Spleen (tissue), 7 donors: Measurements from ENCODE around the gene LDLRAD4.

ENCODE experiments used
- POLR2AphosphoS5 ChIP-seq, 3 donors: sonication (generic); formaldehyde crosslinking; IDR thresholded peaks; one replicate each; pipeline ENCODE4 v1.5.1; 2017; ENCODE audit warnings: antibody characterized with exemption in 3 of 3
- TF ChIP-seq, protein P1 (sequence below), 11 experiments: fragments of 200-600 bp in 7 of 11; fragments of 450-650 bp in 4 of 11; sonication (generic) in 4 of 11; IDR thresholded peaks in 8 of 11; conservative IDR thresholded peaks in 3 of 11; 1 replicate in 7 of 11; 2 replicates in 4 of 11; pipeline versions ENCODE4 v1.4.0 to v1.8.0; 2016 to 2021; ENCODE audit warnings: antibody characterized with exemption in 11 of 11, inconsistent platforms in 4 of 11, mild to moderate bottlenecking in 1 of 11
- donor health status: DM: no; HTN: no; CAD: no; lungs with moderate emphysema.
- donor health status: DM: no; HTN: no; CAD: no.
- donor health status: DM: no; HTN: no; CAD: no.

DNA sequence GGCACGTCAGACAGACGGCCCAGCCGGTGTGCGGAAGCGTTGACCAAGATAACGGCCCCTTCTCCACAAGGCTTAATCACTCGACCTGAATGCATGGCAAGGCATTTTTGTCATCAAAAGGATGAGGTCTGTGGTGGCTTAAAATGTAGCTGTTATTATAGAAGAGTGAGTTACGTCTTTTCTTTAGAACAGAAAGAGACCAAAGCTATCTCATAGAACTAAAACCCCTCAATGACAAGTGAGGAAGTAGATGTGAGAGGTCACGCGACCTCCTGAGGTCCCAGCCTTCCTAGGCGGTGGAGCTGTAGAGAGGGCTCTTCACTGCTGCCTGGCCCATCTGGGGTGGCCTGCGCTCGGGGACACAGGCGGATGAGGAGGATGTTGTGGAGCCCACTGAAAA, 75.7 kb downstream of the LDLRAD4 start:
- TF ChIP-seq, protein P1, sequence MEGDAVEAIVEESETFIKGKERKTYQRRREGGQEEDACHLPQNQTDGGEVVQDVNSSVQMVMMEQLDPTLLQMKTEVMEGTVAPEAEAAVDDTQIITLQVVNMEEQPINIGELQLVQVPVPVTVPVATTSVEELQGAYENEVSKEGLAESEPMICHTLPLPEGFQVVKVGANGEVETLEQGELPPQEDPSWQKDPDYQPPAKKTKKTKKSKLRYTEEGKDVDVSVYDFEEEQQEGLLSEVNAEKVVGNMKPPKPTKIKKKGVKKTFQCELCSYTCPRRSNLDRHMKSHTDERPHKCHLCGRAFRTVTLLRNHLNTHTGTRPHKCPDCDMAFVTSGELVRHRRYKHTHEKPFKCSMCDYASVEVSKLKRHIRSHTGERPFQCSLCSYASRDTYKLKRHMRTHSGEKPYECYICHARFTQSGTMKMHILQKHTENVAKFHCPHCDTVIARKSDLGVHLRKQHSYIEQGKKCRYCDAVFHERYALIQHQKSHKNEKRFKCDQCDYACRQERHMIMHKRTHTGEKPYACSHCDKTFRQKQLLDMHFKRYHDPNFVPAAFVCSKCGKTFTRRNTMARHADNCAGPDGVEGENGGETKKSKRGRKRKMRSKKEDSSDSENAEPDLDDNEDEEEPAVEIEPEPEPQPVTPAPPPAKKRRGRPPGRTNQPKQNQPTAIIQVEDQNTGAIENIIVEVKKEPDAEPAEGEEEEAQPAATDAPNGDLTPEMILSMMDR (IDR thresholded peaks at IDR 0.05 in 8 of 11, conservative IDR thresholded peaks at IDR 0.05 in 3 of 11) = no peak
- TF ChIP-seq POLR2AphosphoS5 (IDR thresholded peaks at IDR 0.05) = no peak
